Stimulated activated naive CD4-positive, alpha-beta T cell treated with Interleukin-2 at 50 U/mL for 16 hours (primary cell): ENCODE data around the gene DNM2.
"Not testable (repeated sequence)": the region's sequence is repeated elsewhere in the genome, so short reads cannot be mapped to it uniquely, and the experiment has no call there.

Experiments used
- DNase-seq: peaks from one replicate; lab custom pipeline; 2025; lab: John Stamatoyannopoulos, UW

The DNM2 gene

DNA sequence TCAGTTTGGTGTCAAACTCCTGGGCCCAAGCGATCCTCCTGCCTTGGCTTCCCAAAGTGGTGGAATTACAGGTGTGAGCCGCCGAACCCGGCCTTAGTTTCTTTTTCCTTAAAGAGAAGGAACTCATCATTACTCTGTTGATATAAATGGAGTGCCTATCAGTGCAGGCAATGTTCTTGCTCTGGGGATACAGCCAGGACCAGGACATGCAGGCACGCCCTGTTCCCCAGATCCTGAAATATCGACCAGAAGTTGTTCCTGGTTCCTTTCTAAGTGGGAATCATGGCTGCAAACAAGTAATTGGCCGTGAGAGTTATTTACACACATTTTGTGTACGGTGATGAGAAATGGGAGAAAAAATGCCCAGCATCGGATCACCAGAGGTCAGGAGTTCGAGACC is 8.4 kb downstream of the DNM2 start:
- no peak for DNase-seq

DNA sequence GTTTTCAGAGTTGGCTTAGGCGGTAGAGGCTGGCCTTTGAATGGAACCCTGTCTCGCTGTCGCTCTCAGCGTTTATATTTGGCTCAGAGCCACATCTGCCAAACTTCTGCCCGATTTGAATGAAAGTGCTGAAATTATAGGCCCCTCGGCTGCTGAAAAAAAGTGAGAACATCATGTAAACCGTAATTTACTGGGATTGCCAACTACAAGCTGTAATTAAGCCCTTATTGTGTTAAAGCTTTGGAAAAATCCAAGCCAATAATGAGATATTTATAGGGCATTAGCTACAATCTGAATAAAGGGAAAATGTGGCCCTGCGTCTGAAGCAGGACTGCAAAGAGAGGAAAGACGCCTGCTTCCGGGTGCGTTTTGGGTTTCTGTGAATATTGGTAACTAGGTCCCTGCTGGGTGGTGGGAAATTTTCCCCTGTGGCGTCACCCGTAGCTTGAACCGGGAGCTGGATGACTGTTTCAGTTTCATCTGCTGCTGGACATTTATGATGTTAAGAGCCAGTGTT is 9.9 kb downstream of the DNM2 start:
- no peak for DNase-seq

DNA sequence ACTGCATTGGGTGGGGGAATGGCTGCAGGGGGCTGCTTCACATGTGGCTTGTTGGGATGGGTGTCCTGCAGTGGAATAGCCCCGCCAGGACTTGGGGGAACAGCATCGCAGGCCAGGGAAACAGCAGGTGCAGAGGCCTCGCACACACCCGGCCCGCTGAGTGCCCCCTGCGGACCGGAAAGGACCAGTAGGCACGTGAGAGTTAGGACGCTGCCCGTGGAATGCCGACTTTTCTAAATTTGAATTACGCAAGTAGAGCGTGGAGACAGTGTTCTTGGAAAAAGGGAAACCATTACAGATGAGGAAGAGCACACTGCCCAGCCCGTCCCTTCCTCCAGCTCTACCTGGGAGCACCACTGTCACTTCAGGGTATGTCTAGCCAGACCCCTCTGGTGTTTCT is 11.5 kb downstream of the DNM2 start:
- no peak for DNase-seq

DNA sequence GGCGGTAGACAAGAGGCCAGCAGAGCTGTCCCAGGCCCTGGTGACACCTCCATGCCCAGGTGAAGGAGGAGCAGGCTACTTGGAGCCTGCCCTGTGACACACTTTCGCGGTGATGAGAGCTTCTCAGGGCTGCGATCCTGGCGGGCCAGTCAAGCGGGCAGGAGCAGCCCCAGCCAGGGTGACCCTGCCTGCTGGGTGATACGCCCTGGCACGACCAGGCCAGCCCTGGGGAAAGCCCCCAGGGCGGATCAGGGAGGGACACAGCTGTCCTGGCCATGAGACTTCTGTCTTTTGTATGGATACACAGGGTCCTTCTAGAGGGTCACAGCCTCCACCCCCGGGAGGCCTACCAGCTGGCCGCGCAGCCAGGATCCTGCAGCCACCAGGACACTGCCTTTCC is 13.1 kb downstream of the DNM2 start:
- DNase-seq = no peak

DNA sequence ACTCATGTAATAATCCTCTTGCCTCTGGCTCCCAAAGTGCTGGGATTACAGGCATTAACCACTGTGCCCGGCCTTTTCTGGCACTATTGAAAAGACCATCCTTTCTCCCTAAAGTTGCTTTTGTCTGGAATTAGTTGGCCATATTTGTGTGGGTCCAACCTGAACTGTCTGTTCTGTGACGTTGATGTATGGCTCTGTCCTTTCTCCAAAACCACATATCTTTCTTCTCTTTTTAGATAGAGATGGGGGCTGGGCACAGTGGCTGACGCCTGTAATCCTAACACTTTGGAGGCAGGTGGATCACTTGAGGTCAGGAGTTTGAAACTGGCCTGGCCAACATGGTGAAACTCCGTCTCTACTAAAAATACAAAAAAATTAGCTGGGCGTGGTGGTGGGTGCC is 17.9 kb downstream of the DNM2 start:
- no peak for DNase-seq

DNA sequence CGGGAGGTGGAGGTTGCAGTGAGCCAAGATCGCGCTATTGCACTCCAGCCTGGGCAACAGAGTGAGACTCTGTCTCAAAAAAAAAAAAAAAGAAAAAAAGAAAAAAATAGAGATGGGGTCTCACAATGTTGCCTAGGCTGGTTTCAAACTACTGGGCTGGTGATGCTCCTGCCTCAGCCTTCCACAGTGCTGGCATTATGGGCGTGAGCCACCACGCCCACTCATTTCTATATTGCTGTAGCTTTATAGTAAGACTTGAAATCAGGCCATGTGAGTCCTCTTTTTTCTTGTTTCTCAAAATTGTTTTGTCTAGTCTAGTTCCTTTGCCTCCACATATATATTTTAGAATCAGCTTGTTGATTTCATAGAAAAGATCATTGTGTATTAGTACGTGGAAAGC is 18.3 kb downstream of the DNM2 start:
- DNase-seq = no peak

DNA sequence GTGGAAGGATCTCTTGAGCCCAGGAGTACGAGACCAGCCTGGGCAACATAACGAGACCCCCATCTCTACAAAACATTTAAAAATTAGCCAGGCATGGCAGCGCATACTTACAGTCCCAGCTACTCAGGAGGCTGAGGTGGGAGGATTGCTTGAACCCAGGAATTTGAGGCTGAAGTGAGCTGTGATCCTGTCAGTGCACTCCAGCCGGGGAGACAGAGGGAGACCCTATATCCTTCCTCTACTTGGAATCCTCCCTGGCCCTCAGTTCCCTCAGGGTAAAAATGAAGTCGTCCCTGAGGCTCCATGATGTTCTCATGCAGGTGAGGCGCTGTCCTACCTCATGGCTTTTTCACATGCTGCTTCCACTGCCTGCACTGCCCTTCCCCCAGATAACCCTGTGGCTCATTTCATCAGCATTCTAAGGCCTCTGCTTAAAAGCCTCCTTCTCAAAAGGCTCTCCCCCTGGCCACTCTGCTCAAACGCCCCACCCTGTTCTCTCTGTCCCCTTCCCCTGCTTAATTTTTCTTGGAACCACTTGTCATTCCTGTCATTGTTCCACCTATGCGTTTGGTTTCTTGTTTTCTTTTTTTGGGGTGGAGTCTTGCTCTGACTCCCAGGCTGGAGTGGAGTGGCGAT is 19.2 kb downstream of the DNM2 start:
- DNase-seq = no peak

DNA sequence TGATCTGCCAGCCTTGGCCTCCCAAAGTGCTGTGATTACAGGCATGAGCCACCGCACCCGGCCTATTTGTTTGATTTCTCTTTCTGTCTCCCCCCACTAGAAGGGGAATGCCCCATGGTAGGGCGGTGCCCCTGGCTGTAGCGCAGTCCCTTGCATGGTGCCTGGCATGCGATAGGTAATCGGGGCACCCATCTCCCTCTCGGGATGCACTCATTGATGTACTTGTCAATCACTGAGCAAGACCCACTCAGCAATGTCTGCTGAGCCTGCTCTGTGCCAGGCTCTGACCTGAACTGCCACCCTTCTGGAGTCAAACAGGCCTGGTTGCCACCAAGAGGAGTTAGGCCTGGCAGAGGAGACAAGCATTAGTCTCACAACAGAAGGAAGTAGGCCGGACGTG is 19.8 kb downstream of the DNM2 start:
- no peak for DNase-seq

DNA sequence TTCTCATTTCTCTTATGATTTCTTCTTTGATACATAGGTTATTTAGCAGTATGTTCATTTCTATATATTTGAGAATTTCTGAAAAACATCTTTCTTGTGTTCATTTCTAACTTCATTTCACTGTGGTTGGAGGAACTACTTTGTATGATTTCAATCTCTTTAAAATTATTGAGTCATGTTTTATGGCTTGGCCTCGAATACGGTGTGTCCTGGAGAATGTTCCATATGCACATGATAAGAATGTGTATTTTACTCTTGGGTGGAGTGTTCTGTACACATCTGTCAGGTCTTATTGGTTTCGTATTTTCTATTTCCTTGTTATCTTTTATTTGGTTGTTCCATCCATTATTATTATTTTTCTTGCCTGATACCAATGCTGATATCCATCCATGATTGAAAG is 22.9 kb downstream of the DNM2 start:
- no peak for DNase-seq

DNA sequence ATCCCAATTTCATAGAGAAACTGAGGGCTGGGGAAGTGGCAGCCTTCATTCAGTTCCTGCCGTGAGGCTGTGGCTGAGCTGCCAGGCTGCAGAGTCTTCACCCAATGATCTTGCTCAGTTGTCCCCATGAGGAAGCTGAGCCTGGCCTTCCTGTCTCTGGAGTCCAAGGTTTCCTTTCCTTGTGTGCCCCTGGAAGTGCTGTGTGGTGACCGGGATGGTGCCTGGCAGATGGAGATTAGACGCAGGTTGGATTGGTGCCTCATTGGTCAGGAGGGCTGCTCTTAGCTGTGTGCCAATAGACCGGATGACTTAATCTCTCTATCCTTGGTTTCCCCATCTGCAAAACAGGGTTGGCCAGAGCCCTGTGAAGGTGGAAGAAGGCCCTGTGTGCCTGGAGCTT is 24.6 kb downstream of the DNM2 start:
- DNase-seq = no peak

DNA sequence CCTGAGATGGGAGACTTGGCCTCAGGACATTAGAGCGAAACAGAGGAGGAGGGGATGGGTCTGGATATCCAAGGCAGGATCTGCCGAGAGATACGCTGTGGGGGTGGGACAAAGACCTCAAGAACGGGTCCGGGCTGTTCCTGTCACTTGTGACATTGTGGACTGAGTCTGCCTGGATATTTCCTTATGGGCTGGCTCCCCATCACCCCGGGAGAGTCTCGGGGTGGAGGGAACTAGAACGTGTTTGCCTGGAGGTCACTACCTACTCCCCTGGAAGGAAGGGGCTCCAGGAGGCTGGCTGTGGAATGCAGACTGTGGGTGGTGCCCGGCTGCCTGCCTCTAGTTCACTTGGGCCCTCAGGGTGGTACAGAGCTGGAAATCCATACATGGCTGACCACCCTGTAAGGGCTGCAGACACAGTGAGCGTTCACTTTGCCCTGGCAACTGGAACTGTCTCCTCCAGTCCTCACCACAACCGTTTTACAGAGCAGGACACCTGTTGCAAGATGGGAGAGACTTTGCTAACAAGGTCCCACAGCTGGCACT is 26.4 kb downstream of the DNM2 start:
- no peak for DNase-seq

DNA sequence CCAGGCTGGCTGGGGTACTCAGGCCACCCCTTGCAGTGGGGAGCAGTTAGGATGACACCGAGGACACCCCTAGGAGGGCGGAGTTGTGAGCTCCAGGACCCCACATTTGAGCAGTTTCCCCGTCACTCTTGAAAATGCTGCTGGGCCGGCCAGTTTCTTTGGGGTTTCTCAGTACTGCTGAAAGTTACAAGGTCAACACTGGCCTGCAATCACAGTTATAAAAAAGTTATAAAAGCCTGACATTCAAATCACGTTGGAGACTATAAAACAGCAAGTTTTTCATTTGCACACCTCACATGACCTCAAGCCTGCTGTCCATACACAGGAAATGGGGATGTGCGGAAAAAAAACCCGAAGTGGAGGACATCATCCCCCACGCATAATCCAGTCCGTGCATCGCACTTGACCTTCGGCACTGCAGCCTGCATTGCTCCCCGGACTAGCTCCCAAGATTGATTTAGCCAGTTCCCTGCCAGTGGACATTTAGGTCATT is 27.0 kb downstream of the DNM2 start:
- no peak for DNase-seq

DNA sequence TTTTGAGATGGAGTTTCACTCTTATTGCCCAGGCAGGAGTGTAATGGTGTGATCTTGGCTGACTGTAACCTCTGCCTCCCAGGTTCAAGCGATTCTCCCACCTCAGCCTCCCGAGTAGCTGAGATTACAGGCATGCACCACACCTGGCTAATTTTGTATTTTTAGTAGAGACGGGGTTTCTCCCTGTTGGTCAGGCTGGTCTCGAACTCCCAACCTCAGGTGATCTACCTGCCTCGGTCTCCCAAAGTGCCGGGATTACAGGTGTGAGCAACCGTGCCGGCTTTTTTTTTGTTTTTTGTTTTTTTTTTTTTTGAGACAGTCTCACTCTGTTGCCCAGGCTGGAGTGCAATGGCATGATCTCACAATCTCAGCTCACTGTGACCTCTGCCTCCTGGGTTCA is 28.6 kb downstream of the DNM2 start:
- not testable (repeated sequence) for DNase-seq

DNA sequence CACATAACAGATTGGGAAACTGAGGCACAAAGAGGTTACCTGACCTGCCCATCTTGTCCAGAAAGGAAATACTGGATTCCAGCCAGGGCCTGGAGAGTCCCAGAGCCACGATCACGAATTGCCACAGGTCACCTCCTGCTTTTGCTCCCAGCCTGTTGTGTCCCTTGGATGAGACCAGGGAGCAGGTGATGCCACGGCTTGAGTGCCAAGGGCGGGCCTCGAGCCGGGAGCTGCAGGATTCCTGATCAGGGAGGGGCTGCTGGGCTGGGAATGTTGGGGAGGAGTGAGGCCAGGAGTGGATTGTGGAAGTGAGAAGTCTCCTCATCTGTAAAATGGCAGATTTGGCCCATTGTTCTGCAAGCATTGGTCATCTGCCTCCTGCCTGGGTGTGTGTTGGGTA is 29.4 kb downstream of the DNM2 start:
- DNase-seq = no peak

DNA sequence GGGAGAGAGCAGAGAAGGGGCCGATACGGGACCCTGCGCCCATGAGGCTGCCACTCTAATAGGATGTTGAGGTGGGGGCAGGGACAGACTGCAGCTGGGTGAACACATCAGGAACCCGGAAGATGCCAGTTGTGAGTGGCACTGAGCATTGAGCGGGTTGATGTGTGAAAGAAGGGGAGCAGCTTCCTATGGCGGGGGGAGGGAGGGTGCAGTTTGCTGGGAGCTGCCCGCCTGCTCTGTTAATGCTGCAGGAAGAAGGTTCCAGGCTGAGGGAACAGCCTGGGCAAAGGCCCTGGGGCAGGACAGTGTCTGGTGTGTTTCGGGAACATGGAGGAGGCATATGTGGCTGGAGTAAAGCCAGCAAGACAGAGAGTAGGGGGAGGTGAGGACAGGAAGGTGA is 29.8 kb downstream of the DNM2 start:
- no peak for DNase-seq

DNA sequence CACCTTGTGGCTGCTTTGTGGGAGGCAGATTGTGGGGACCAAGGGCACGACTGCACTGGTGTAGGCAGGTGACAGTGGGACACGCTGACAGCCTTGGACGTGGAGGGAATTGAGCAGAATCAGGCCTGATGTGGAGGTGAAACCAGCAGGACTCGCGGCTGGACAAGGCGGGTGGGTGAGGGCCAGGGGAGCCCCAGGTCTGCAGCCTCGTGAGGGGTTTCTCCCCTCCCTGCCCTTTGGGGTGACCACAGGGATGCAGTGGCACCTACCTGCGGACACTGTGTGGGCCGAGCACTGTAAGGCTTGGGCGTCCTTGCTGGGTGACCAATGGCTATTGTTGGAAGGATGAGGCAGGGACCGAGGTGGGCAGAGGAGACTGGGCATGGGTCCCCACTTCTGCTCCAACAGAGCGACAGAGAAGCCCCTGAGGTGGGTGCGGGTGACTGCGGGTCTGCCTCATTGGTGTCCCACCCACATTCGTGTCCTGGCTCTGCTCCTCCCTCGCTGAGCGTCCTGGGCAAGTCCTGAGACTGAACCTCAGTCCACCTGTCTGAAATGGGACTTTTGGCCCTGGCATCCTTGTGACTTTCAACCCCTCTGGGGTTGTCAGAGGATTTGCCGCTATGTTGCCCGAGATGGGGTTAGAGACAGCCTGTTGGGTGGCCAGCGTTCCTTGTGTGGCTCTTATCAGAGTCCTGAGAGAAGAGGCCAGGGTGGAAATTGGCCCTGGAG is 30.5 kb downstream of the DNM2 start:
- DNase-seq = no peak

DNA sequence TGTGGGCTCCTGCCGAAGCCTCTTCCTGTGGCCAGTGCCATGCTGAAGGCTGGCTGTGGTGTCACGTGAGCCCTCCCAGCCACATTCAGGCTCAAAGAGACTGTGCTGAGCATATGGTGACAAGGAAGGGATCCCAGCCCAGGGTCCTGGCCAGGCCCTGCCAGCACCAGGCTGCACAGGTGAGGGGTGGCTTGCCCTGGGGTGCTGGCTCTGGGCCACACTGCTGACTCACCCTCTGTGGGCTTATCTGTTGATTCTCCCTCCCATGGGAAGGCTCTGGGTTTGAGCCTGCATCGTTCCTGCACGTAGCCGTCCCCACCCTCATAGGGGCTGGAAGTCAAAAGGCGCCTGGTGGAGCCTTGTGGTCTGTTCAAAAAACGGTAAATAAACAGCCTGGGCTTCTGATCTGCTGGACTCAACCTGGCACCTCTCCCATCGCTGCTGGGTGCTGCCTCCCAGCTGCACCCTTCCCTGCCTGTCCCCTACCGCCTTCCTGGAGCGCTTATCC is 31.1 kb downstream of the DNM2 start:
- no peak for DNase-seq

DNA sequence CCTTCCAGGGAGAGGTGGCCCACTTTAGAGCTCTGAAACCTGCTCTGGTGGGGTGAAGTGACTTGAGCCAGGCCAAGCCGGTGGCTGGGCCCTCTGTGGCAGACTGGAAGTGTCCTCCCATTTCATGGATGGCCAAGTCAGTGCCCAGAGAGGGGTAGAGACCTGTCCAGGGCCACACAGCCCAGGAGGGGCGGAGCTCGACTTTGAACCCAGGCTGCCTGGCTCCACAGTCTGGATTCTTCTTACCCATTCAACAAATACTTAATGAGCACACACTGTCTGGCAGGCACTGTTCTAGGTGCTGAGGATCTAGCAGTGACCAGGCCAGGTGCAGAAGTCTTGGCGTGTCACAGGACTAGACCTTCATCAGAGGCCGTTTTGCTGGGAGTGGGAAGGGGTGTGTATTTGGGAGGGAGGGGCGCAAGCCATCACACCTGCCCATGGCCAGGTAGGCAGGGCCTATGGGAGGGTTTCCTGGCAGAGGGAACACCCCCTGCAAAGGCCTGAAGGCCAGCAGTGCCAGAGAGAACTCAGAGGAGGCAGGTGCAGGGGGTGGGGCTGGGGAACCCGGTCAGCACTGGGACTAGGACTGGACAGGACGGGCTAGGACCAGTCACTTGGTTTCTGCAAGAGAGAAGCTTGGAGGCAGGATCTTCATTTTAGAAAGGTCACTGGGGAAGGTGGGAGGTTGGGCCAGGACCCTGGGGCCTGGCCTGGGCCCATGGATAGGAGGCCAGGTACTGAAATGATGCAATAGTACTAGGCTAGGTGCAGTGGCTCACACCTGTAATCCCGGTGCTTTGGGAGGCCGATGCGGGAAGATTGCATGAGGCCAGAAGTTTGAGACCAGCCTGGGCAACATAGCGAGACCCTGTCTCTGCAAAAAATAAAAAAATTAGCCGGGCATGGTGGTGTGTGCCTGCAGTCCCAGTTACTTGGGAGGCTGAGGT is 31.8 kb downstream of the DNM2 start:
- DNase-seq = no peak

DNA sequence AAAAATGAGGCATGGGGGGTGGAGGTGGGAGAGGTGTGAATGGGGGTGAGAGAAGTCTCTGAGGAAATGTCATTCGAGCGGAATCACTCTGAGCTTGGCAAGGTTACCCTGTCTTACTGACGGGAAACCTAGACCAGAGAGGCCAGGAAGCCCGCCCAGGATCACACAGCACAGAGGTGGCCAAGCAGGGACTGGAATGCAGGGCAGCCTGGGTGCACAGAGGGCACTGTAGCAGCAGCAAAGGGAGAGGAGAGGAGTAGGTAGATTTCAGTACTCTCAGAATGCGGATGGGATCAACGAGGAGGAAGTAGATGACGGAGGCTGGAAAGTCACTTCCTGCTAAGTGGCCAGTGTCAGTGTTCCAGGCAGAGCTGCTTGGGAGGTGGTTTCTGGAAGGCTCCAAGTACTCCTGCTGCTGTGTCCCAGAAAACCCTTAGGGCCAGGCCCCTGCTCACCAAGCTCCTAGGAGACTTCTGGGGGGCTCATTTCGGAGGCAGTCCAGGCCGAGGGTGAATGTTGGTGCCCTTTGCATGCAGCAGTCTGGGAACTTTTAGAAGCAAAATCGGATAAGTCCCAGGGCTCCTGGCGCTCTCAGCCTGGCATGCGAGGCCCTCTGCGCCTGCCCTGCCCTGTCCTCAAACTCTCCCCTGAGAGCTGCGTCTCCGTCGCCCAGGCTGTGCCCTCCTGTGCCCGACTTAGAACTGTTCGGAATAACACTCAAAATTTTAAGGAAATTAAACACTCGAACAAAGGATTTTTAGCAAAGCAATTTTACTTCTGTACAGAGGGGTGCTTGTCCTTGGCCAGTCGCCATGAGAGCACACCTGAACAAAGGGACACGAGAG is 33.5 kb downstream of the DNM2 start:
- no peak for DNase-seq

DNA sequence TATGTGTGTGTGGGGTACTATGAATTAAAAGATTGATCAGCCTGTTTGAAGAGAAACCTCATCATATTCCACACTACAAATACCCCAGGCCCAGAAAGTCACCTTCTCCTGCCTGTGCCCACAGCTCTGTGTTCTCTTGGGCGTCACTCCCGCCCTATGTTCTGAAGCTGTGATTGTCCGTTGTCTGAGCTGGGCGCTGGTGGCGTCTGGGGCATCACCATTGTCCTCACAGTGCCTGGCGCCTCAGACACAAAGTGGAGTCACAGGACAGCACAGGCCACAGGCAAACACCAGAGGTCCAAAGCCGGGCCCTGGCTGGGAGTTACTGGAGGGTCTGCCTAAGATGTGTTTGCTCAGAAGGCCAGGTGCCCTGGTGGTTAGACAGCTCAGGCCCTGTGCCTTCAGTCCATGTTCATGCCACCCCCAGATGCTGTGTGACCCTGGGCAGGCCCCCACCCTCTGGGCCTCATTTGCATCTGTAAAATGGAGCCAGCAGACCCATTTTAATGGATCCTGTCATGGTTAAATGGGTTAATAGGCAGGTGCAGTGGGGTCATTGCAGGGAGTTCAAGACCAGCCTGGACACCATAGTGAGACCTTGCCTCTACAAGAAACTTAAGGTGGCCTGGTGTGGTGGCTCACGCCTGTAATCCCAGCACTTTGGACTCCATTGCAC is 34.5 kb downstream of the DNM2 start:
- no peak for DNase-seq
